HEK293 (cell line): ENCODE data around the gene SPATA25.

Experiments
- CTCF ChIP-seq: fragments of 450-650 bp; formaldehyde crosslinking; IDR thresholded peaks from 2 replicates; pipeline ENCODE4 v1.5.1; 2016; ENCODE audit warnings: missing biosample characterization, missing genetic modification characterization
- REST ChIP-seq: fragments of 450-650 bp; formaldehyde crosslinking; IDR thresholded peaks from 2 replicates; pipeline ENCODE4 v1.5.1; 2016; ENCODE audit warnings: missing biosample characterization, missing genetic modification characterization
- WT1 ChIP-seq: fragments of 450-650 bp; formaldehyde crosslinking; IDR thresholded peaks from 2 replicates; pipeline ENCODE4 v1.5.1; 2016; ENCODE audit warnings: missing biosample characterization, missing genetic modification characterization
- ZFP41 ChIP-seq: fragments of 450-650 bp; formaldehyde crosslinking; IDR thresholded peaks from 2 replicates; pipeline ENCODE4 v1.5.1; 2016; ENCODE audit warnings: missing biosample characterization, missing genetic modification characterization, borderline replicate concordance
- ZNF660 ChIP-seq: fragments of 450-650 bp; IDR thresholded peaks from 2 replicates; pipeline ENCODE4 v1.5.1; 2018; ENCODE audit warnings: missing biosample characterization, mild to moderate bottlenecking, missing genetic modification characterization

- no peak for TF ChIP-seq CTCF (tag by site-specific recombination)
- TF ChIP-seq ZNF660: no peak
- no peak for TF ChIP-seq ZFP41 (tag by site-specific recombination)
- TF ChIP-seq WT1 (tag by site-specific recombination): no peak
- TF ChIP-seq REST (tag by site-specific recombination): no peak
These were observed 23.5 kb upstream of the SPATA25 start for GRCh38 chr20:45910670-45911485.
